DOHH2 (cell line): ENCODE measurements around the gene HOXD8.

Experiments used
- EZH2phosphoT487 ChIP-seq: fragments of 200-600 bp; sonication (generic); IDR thresholded peaks from 2 replicates; pipeline ENCODE4 v1.6.1; 2017; ENCODE audit warnings: borderline replicate concordance, mild to moderate bottlenecking, antibody characterized with exemption, low read length, moderate library complexity, mixed read lengths
- TF ChIP-seq, protein P1 (sequence below): fragments of 200-600 bp; sonication (generic); IDR thresholded peaks from one replicate; pipeline ENCODE4 v1.5.1; 2014; ENCODE audit warnings: antibody characterized with exemption, mild to moderate bottlenecking, low read depth, low read length; ENCODE audit not compliant: poor library complexity, severe bottlenecking

DNA sequence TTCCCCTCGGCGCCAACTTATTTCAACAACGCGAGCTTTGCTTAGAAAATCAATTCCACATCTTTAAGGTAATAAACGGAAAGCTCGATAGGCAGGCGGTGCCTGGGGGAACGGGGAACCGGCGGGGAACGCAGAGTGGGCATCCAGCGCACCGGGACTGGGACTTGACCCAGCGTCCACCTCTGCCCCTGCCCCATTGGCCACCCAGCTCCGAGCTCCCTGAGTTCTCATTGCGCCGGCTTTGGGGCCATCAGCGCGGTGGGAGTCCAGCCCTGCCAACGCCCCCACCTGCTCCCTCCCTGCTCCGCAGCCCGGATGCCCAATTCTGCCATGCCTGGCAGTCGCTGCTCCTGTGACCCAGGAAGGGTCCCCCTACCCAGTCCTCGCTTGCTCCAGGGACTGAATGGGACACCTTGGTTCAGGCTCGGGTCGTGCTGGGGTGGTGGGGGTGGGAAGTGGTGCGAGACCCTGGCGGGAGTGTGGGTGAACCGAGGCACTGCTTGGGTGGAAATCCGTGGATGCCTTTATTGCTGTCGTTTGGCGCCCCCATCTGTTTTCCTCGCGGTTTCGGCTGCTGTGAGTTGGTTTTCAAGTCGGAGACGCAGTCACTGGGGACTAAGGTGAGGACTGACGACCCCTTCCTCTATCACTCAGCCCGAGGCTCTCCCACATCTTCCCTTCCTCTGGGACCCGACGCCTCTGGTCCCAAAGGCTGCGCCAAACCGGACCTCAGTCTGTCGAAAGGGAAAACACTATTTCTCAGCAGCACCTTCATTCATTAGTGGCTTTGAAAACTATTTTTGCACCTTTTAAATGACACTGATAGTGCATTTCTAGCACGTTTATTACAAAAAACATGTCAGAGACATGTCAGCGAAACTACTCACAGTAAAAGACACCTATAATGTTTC lies 43.4 kb upstream of the HOXD8 start:
- TF ChIP-seq, protein P1, sequence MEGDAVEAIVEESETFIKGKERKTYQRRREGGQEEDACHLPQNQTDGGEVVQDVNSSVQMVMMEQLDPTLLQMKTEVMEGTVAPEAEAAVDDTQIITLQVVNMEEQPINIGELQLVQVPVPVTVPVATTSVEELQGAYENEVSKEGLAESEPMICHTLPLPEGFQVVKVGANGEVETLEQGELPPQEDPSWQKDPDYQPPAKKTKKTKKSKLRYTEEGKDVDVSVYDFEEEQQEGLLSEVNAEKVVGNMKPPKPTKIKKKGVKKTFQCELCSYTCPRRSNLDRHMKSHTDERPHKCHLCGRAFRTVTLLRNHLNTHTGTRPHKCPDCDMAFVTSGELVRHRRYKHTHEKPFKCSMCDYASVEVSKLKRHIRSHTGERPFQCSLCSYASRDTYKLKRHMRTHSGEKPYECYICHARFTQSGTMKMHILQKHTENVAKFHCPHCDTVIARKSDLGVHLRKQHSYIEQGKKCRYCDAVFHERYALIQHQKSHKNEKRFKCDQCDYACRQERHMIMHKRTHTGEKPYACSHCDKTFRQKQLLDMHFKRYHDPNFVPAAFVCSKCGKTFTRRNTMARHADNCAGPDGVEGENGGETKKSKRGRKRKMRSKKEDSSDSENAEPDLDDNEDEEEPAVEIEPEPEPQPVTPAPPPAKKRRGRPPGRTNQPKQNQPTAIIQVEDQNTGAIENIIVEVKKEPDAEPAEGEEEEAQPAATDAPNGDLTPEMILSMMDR = peak; percentile 44
- no peak for TF ChIP-seq EZH2phosphoT487
